Measurements from ENCODE around the gene CALM3. TPM values are rescaled to one million over a fixed set of nuclear protein-coding genes. Genes with fewer than 3 reads are reported as not detected.

The CALM3 gene
- total RNA-seq, 1 donor from 2014 or later = 399 TPM

DNA sequence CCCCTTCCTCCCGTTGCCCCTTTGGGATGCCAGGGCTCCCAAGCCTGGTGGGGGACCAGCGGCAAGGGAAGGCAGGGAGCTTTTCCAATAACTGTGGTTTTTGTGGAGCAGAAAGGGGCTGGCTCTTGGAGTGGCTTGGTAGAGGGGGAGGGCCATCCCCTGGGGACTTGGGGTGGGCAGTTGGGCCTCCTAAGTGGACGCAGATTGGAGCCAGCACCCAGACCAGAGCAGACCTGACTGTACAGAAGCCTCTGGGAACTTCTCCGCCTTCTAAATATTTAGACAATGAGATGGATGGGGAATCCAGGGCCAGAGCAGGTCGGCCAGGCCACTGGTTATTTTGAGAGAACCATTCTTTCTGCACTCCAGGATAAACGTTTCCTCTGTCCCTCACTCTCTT, 19.6 kb downstream of the CALM3 start:
- peaks cover 19% of the 10 kb centered on the region for H3K27me3 Mint-ChIP-seq
- no peak overlapping the region for H3K4me3 Mint-ChIP-seq (ENCODE audit: low read depth)
- no peak overlapping the region for H3K27ac Mint-ChIP-seq
- TF ChIP-seq, protein P1, sequence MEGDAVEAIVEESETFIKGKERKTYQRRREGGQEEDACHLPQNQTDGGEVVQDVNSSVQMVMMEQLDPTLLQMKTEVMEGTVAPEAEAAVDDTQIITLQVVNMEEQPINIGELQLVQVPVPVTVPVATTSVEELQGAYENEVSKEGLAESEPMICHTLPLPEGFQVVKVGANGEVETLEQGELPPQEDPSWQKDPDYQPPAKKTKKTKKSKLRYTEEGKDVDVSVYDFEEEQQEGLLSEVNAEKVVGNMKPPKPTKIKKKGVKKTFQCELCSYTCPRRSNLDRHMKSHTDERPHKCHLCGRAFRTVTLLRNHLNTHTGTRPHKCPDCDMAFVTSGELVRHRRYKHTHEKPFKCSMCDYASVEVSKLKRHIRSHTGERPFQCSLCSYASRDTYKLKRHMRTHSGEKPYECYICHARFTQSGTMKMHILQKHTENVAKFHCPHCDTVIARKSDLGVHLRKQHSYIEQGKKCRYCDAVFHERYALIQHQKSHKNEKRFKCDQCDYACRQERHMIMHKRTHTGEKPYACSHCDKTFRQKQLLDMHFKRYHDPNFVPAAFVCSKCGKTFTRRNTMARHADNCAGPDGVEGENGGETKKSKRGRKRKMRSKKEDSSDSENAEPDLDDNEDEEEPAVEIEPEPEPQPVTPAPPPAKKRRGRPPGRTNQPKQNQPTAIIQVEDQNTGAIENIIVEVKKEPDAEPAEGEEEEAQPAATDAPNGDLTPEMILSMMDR (IDR thresholded peaks at IDR 0.05; ENCODE audit: unreplicated experiment) = no peak
- peaks cover 1% of the 10 kb centered on the region for H3K4me1 Mint-ChIP-seq (ENCODE audit: low read depth)
- DNase-seq (ENCODE audit: low spot score, unreplicated experiment) = no peak
- H3K9me3 Mint-ChIP-seq (ENCODE audit: low read depth) = no peaks in the 10 kb centered on the region
- H3K36me3 Mint-ChIP-seq (ENCODE audit: insufficient read depth) = no peaks in the 10 kb centered on the region

GRCh38 chr19:46621191-46622117, 20.3 kb downstream of the CALM3 start:
- H3K4me3 Mint-ChIP-seq (ENCODE audit: low read depth) = no peak overlapping the region
- peaks cover 1% of the 10 kb centered on the region for H3K4me1 Mint-ChIP-seq (ENCODE audit: low read depth)
- TF ChIP-seq, protein P1 (IDR thresholded peaks at IDR 0.05; ENCODE audit: unreplicated experiment) = no peak
- H3K36me3 Mint-ChIP-seq (ENCODE audit: insufficient read depth) = no peaks in the 10 kb centered on the region
- H3K9me3 Mint-ChIP-seq (ENCODE audit: low read depth) = no peaks in the 10 kb centered on the region
- no peak overlapping the region for H3K27ac Mint-ChIP-seq
- no peak for DNase-seq (ENCODE audit: low spot score, unreplicated experiment)
- peaks cover 16% of the 10 kb centered on the region for H3K27me3 Mint-ChIP-seq

GRCh38 chr19:46622118-46622446, 21.0 kb downstream of the CALM3 start:
- Mint-ChIP-seq H3K27ac (no peak overlapping the region), H3K4me3 (ENCODE audit: low read depth) (no peak overlapping the region), H3K4me1 (ENCODE audit: low read depth) (peaks cover 1% of the 10 kb centered on the region), H3K36me3 (ENCODE audit: insufficient read depth) (no peaks in the 10 kb centered on the region), H3K27me3 (peaks cover 12% of the 10 kb centered on the region), H3K9me3 (ENCODE audit: low read depth) (no peaks in the 10 kb centered on the region)
- TF ChIP-seq, protein P1 (IDR thresholded peaks at IDR 0.05; ENCODE audit: unreplicated experiment) = no peak
- no peak for DNase-seq (ENCODE audit: low spot score, unreplicated experiment)

DNA sequence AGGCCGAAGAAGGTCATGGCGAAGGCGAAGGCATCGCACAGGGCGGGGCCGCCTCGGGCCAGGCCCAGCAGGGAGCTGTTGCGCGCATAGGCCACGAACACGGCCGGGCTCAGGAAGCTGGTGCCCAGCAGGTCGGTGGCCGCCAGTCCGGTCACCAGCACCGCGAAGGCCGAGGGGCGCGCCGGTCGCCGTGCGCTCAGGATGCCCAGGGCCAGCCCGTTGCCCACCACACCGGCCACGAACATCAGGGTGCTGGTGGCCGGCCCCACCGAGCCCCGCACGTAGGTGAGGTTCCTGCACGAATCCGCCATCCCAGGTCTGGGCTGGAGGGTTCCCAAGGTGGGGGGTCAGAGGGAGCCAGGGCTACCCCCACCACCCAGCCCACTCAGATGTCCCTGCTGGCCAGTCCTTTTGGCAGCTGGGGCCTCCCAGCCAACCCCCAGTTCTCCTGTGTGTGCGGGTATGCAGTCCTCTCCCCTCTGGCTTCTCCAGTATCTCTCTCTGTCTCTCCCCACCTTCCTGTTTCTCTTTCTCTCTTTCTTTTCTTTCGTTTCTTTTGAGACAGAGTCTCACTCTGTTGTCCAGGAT, 22.9 kb downstream of the CALM3 start:
- DNase-seq (ENCODE audit: low spot score, unreplicated experiment) = no peak
- H3K27ac Mint-ChIP-seq = no peak overlapping the region
- H3K27me3 Mint-ChIP-seq = peaks cover 16% of the 10 kb centered on the region
- H3K36me3 Mint-ChIP-seq (ENCODE audit: insufficient read depth) = no peaks in the 10 kb centered on the region
- H3K4me1 Mint-ChIP-seq (ENCODE audit: low read depth) = peaks cover 1% of the 10 kb centered on the region
- H3K4me3 Mint-ChIP-seq (ENCODE audit: low read depth) = no peak overlapping the region
- TF ChIP-seq, protein P1 (IDR thresholded peaks at IDR 0.05; ENCODE audit: unreplicated experiment) = no peak
- H3K9me3 Mint-ChIP-seq (ENCODE audit: low read depth) = no peaks in the 10 kb centered on the region

GRCh38 chr19:46624958-46625661, 24.0 kb downstream of the CALM3 start, which contains the start of gene PTGIR:
TSS of gene PTGIR (minus strand) at chr19:46625089. CDS start at chr19:46624225, 864 bp downstream.
- TF ChIP-seq, protein P1 (IDR thresholded peaks at IDR 0.05; ENCODE audit: unreplicated experiment) = no peak
- Mint-ChIP-seq H3K27me3 (peaks cover 20% of the 10 kb centered on the region), H3K4me3 (ENCODE audit: low read depth) (no peak within 1 kb of the TSS), H3K4me1 (ENCODE audit: low read depth) (peaks cover 1% of the 10 kb centered on the region), H3K27ac (no peak within 1 kb of the TSS), H3K9me3 (ENCODE audit: low read depth) (no peaks in the 10 kb centered on the region), H3K36me3 (ENCODE audit: insufficient read depth) (no peaks in the 10 kb centered on the region)
- DNase-seq (ENCODE audit: low spot score, unreplicated experiment) = no peak
